VCaP (cell line): ENCODE data around the gene AKT1.

Experiments used
- H3K27ac ChIP-seq: fragments of 450-650 bp; 2 replicates; pipeline ENCODE4 v1.5.1; 2017
- CTCF ChIP-seq: fragments of 450-650 bp; conservative IDR thresholded peaks from 2 replicates; pipeline ENCODE4 v1.5.1; 2017; ENCODE audit warnings: mild to moderate bottlenecking, moderate library complexity

The AKT1 gene

GRCh38 chr14:104803912-104804410, 8.4 kb upstream of the AKT1 start:
- TF ChIP-seq CTCF, result no peak
- H3K27ac ChIP-seq, result no peak overlapping the region

- TF ChIP-seq CTCF, result no peak
- no peak overlapping the region; the same call in 1 of the 2 replicates for H3K27ac ChIP-seq
These were observed 7.8 kb upstream of the AKT1 start for GRCh38 chr14:104803280-104803911.

- peak overlapping the region; percentile 96 for H3K27ac ChIP-seq
- no peak for TF ChIP-seq CTCF
These were observed 7.0 kb upstream of the AKT1 start for GRCh38 chr14:104802394-104803184.

- H3K27ac ChIP-seq, result peak overlapping the region; percentile 96
These were observed 6.2 kb upstream of the AKT1 start for GRCh38 chr14:104801520-104802393.

GRCh38 chr14:104800771-104801519, 5.4 kb upstream of the AKT1 start, which contains the start of gene ZBTB42:
ZBTB42 (plus strand) TSS chr14:104801101; CDS start chr14:104801198, 97 bp downstream.
- H3K27ac ChIP-seq, result peak within 1 kb of the TSS; percentile 96

More at GRCh38 chr14:104801520-104802393, 6.2 kb upstream of the AKT1 start:
- no peak for TF ChIP-seq CTCF

More at GRCh38 chr14:104800771-104801519, 5.4 kb upstream of the AKT1 start, which contains the start of gene ZBTB42:
- no peak for TF ChIP-seq CTCF
